Neuron (in vitro differentiated cells): ENCODE results near the gene GPR108.

Experiments
- H2AFZ ChIP-seq: one replicate; pipeline ENCODE4 v1.6.1; 2013; ENCODE audit warnings: low read depth, mild to moderate bottlenecking, inconsistent platforms, low read length, moderate library complexity
- H3K27me3 ChIP-seq: one replicate; pipeline ENCODE4 v1.6.1; 2013; ENCODE audit warnings: low read length; ENCODE audit not compliant: insufficient read depth
- H3K36me3 ChIP-seq: one replicate; pipeline ENCODE4 v1.6.1; 2013; ENCODE audit warnings: low read length; ENCODE audit not compliant: insufficient read depth
- H3K4me1 ChIP-seq: one replicate; pipeline ENCODE4 v1.6.1; 2013; ENCODE audit warnings: low read length; ENCODE audit not compliant: insufficient read depth
- H3K4me3 ChIP-seq: 2 replicates; pipeline ENCODE4 v1.5.1; 2013; ENCODE audit warnings: mild to moderate bottlenecking, low read length, moderate library complexity
- H3K9me3 ChIP-seq: one replicate; pipeline ENCODE4 v1.6.1; 2013; ENCODE audit warnings: low read length

GPR108 gene

GRCh38 chr19:6693056-6693471, 44.3 kb downstream of the GPR108 start:
- Histone ChIP-seq H3K36me3 (no peaks in the 10 kb centered on the region), H2AFZ (no peak overlapping the region), H3K4me1 (no peaks in the 10 kb centered on the region), H3K4me3 (no peak overlapping the region), H3K27me3 (no peaks in the 10 kb centered on the region), H3K9me3 (no peaks in the 10 kb centered on the region)

GRCh38 chr19:6692027-6692426, 45.4 kb downstream of the GPR108 start:
- H3K27me3 ChIP-seq, result no peaks in the 10 kb centered on the region
- H3K36me3 ChIP-seq, result no peaks in the 10 kb centered on the region
- no peak overlapping the region for H2AFZ ChIP-seq
- no peaks in the 10 kb centered on the region for H3K9me3 ChIP-seq
- no peak overlapping the region for H3K4me3 ChIP-seq
- H3K4me1 ChIP-seq, result no peaks in the 10 kb centered on the region

- peaks cover 3% of the 10 kb centered on the region for H3K27me3 ChIP-seq
- H3K36me3 ChIP-seq, result no peaks in the 10 kb centered on the region
- H3K4me3 ChIP-seq, result no peak overlapping the region
- no peaks in the 10 kb centered on the region for H3K9me3 ChIP-seq
- no peaks in the 10 kb centered on the region for H3K4me1 ChIP-seq
- H2AFZ ChIP-seq, result no peak overlapping the region
These were observed 46.0 kb downstream of the GPR108 start for GRCh38 chr19:6691342-6691741.

GRCh38 chr19:6690160-6690885, 47.1 kb downstream of the GPR108 start:
- H3K4me1 ChIP-seq, result no peaks in the 10 kb centered on the region
- H3K36me3 ChIP-seq, result no peaks in the 10 kb centered on the region
- H3K9me3 ChIP-seq, result no peaks in the 10 kb centered on the region
- no peak overlapping the region for H3K4me3 ChIP-seq
- no peak overlapping the region for H2AFZ ChIP-seq
- H3K27me3 ChIP-seq, result peaks cover 4% of the 10 kb centered on the region

- Histone ChIP-seq H3K4me3 (no peak overlapping the region), H3K27me3 (peaks cover 10% of the 10 kb centered on the region), H3K9me3 (no peaks in the 10 kb centered on the region), H2AFZ (no peak overlapping the region), H3K36me3 (no peaks in the 10 kb centered on the region), H3K4me1 (no peaks in the 10 kb centered on the region)
These were observed 50.3 kb downstream of the GPR108 start for GRCh38 chr19:6687114-6687513.

GRCh38 chr19:6686628-6686975, 50.8 kb downstream of the GPR108 start:
- Histone ChIP-seq H3K4me1 (no peaks in the 10 kb centered on the region), H3K9me3 (no peaks in the 10 kb centered on the region), H3K27me3 (peaks cover 10% of the 10 kb centered on the region), H2AFZ (no peak overlapping the region), H3K36me3 (no peaks in the 10 kb centered on the region), H3K4me3 (no peak overlapping the region)

- H3K4me1 ChIP-seq, result no peaks in the 10 kb centered on the region
- peaks cover 10% of the 10 kb centered on the region for H3K27me3 ChIP-seq
- H3K36me3 ChIP-seq, result no peaks in the 10 kb centered on the region
- no peaks in the 10 kb centered on the region for H3K9me3 ChIP-seq
- no peak overlapping the region for H3K4me3 ChIP-seq
- no peak overlapping the region for H2AFZ ChIP-seq
These were observed 51.3 kb downstream of the GPR108 start for GRCh38 chr19:6685962-6686627.

GRCh38 chr19:6685482-6685881, 51.9 kb downstream of the GPR108 start:
- H3K36me3 ChIP-seq, result no peaks in the 10 kb centered on the region
- H3K4me3 ChIP-seq, result no peak overlapping the region
- H3K9me3 ChIP-seq, result no peaks in the 10 kb centered on the region
- H3K27me3 ChIP-seq, result peaks cover 10% of the 10 kb centered on the region
- H2AFZ ChIP-seq, result no peak overlapping the region
- H3K4me1 ChIP-seq, result no peaks in the 10 kb centered on the region

GRCh38 chr19:6683971-6684370, 53.4 kb downstream of the GPR108 start:
- Histone ChIP-seq H3K36me3 (no peaks in the 10 kb centered on the region), H3K4me1 (no peaks in the 10 kb centered on the region)

GRCh38 chr19:6682607-6683128, 54.7 kb downstream of the GPR108 start:
- H3K4me3 ChIP-seq, result no peak overlapping the region
- H3K27me3 ChIP-seq, result peaks cover 10% of the 10 kb centered on the region
- no peaks in the 10 kb centered on the region for H3K9me3 ChIP-seq
- no peaks in the 10 kb centered on the region for H3K36me3 ChIP-seq
- no peak overlapping the region for H2AFZ ChIP-seq
- no peaks in the 10 kb centered on the region for H3K4me1 ChIP-seq

More at GRCh38 chr19:6683971-6684370, 53.4 kb downstream of the GPR108 start:
- Histone ChIP-seq H2AFZ (no peak overlapping the region), H3K9me3 (no peaks in the 10 kb centered on the region), H3K27me3 (peaks cover 10% of the 10 kb centered on the region), H3K4me3 (no peak overlapping the region)

- Histone ChIP-seq H2AFZ (no peak overlapping the region), H3K36me3 (no peaks in the 10 kb centered on the region)
These were observed 57.2 kb downstream of the GPR108 start for GRCh38 chr19:6680141-6680540.

More at GRCh38 chr19:6680141-6680540, 57.2 kb downstream of the GPR108 start:
- H3K9me3 ChIP-seq, result no peaks in the 10 kb centered on the region
- no peak overlapping the region for H3K4me3 ChIP-seq
- peaks cover 3% of the 10 kb centered on the region for H3K27me3 ChIP-seq
- H3K4me1 ChIP-seq, result no peaks in the 10 kb centered on the region
